HepG2 (cell line): ENCODE measurements around the gene NCOA4. TPM values are rescaled to one million over a fixed set of nuclear protein-coding genes. Genes with fewer than 3 reads are reported as not detected.

Source experiments
- ATRX ChIP-seq: sonication (generic); formaldehyde crosslinking; IDR thresholded peaks from 2 replicates; pipeline ENCODE4 v1.4.0; 2020; ENCODE audit warnings: missing genetic modification reagents, borderline replicate concordance
- HNRNPUL1 ChIP-seq: fragments of 200-400 bp; formaldehyde crosslinking; IDR thresholded peaks from 2 replicates; pipeline ENCODE4 v1.6.1; 2017; ENCODE audit warnings: low read depth, mild to moderate bottlenecking, low read length, moderate library complexity
- MIXL1 ChIP-seq: IDR thresholded peaks from 2 replicates; pipeline ENCODE4 v1.6.1; 2016
- MLXIP ChIP-seq: sonication (generic); formaldehyde crosslinking; IDR thresholded peaks from 2 replicates; pipeline ENCODE4 v1.9.0; 2021; ENCODE audit warnings: missing genetic modification reagents, borderline replicate concordance
- PRMT3 ChIP-seq: sonication (generic); formaldehyde crosslinking; IDR thresholded peaks from 2 replicates; pipeline ENCODE4 v1.8.1; 2022; ENCODE audit warnings: low read depth, mild to moderate bottlenecking, moderate library complexity, missing genetic modification reagents, borderline replicate concordance
- TBX3 ChIP-seq: fragments of 450-650 bp; IDR thresholded peaks from 2 replicates; pipeline ENCODE4 v1.6.1; 2017; ENCODE audit warnings: antibody characterized with exemption, mild to moderate bottlenecking, inconsistent platforms, borderline replicate concordance
- TFE3 ChIP-seq: IDR thresholded peaks from 2 replicates; pipeline ENCODE4 v1.6.1; 2016
- THAP7 ChIP-seq: sonication (generic); formaldehyde crosslinking; IDR thresholded peaks from 2 replicates; pipeline ENCODE4 v1.8.1; 2023; ENCODE audit warnings: mild to moderate bottlenecking, missing genetic modification reagents
- ZFY ChIP-seq: sonication (generic); formaldehyde crosslinking; IDR thresholded peaks from 2 replicates; pipeline ENCODE4 v1.4.0; 2020; ENCODE audit warnings: missing genetic modification reagents
- ZMYM2 ChIP-seq: sonication (generic); formaldehyde crosslinking; IDR thresholded peaks from 2 replicates; pipeline ENCODE4 v1.8.0; 2022; ENCODE audit warnings: mild to moderate bottlenecking, missing genetic modification reagents
- ZNF17 ChIP-seq: sonication (generic); formaldehyde crosslinking; IDR thresholded peaks from 2 replicates; pipeline ENCODE4 v1.5.0; 2020; ENCODE audit warnings: mild to moderate bottlenecking, missing genetic modification reagents
- ZNF20 ChIP-seq: sonication (generic); formaldehyde crosslinking; IDR thresholded peaks from 2 replicates; pipeline ENCODE4 v1.4.0; 2020; ENCODE audit warnings: mild to moderate bottlenecking, moderate library complexity, missing genetic modification reagents
- ZNF510 ChIP-seq: sonication (generic); formaldehyde crosslinking; IDR thresholded peaks from 2 replicates; pipeline ENCODE4 v1.4.0; 2020; ENCODE audit warnings: low read depth, mild to moderate bottlenecking, missing genetic modification reagents
- ZNF605 ChIP-seq: sonication (generic); formaldehyde crosslinking; IDR thresholded peaks from 2 replicates; pipeline ENCODE4 v1.8.0; 2022; ENCODE audit warnings: mild to moderate bottlenecking, missing genetic modification reagents
- ZNF709 ChIP-seq: sonication (generic); formaldehyde crosslinking; IDR thresholded peaks from 2 replicates; pipeline ENCODE4 v1.5.0; 2020; ENCODE audit warnings: mild to moderate bottlenecking, missing genetic modification reagents
- ZNF83 ChIP-seq: sonication (generic); formaldehyde crosslinking; IDR thresholded peaks from 2 replicates; pipeline ENCODE4 v1.4.0; 2020; ENCODE audit warnings: missing genetic modification reagents, mild to moderate bottlenecking, borderline replicate concordance
- ZUFSP ChIP-seq: sonication (generic); formaldehyde crosslinking; IDR thresholded peaks from 2 replicates; pipeline ENCODE4 v1.9.0; 2021; ENCODE audit warnings: missing genetic modification reagents, mild to moderate bottlenecking, borderline replicate concordance
- polyA plus RNA-seq, 8 experiments: library from polyadenylated mRNA; depleted of rRNA in 3 of 8; stranded (reverse) in 7 of 8; unstranded in 1 of 8; fragments of >200 nt; fragmentation: Illumina TruSeq in 4 of 8; extraction: Trizol in 4 of 8; gene quantifications; 2 replicates each; pipeline versions ENCODE4 v1.2.1 to v1.2.3, GENCODE V29; 2011 to 2016; ENCODE audit warnings: low read depth in 4 of 8, missing spikeins in 1 of 8, mixed read lengths in 1 of 8; ENCODE audit not compliant: insufficient read depth in 1 of 8
- total RNA-seq, 5 experiments: library from RNA; depleted of rRNA; stranded (reverse); fragments of >200 nt; fragmentation: Illumina TruSeq; extraction: Trizol; gene quantifications; 2 replicates each; pipeline ENCODE4 v1.2.3, GENCODE V29; 2016; ENCODE audit warnings: low read depth in 1 of 5
- TF ChIP-seq, protein P1 (sequence below): sonication (generic); formaldehyde crosslinking; IDR thresholded peaks from 2 replicates; pipeline ENCODE4 v1.4.0; 2020; ENCODE audit warnings: mild to moderate bottlenecking, missing genetic modification reagents
- TF ChIP-seq, protein P2 (sequence below): sonication (generic); formaldehyde crosslinking; IDR thresholded peaks from 2 replicates; pipeline ENCODE4 v1.8.0; 2022; ENCODE audit warnings: missing genetic modification reagents, mild to moderate bottlenecking, borderline replicate concordance
- TF ChIP-seq, protein P3 (sequence below): sonication (generic); formaldehyde crosslinking; IDR thresholded peaks from 2 replicates; pipeline ENCODE4 v1.4.0; 2020; ENCODE audit warnings: mild to moderate bottlenecking, missing genetic modification reagents

NCOA4 gene
- total and polyA plus RNA-seq, 2 of the 13 experiments (the other 11 are each of a cell fraction or from before 2014, with no cell fraction given), result 306 to 400 TPM

DNA sequence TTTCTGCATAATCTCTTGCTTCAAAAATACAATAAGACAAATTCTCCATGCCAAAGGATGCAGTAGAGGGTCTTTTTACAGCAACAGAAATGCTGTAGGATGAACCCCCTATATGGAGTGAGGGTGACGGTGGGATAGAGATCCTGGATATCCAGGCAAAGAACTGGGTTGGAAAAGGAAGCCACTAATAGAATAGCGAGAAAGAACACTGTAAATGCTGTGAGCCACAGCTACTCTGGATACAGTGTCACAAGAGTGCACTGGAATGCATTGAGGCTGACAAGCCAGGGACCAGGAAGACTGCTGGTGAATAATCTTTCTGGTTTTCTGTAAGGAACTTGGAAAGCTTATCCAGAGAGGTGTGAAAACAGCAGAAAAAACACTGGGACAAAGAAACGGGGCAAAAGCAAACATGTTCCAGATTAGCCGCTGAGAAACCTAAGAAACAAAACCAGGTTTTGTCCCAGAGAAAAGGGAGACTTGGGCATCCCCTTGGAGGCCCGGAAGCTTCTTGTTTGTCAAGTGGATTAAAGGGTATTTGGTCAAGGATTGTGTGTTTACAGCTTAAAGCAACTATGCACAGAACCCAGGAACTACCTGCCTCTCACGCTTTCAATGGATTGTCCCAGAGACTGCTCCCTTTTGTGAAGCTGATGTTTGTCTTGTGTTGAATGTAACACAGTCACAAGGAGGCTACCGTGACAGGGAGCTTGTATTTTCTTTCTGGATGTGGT, 21.8 kb upstream of the NCOA4 start (continued):
- TF ChIP-seq MLXIP (CRISPR knock-in tag) (no peak), ZNF20 (CRISPR knock-in tag) (no peak; the same call in 1 of the 2 replicates), HNRNPUL1 (no peak), ZNF510 (CRISPR knock-in tag) (peak; percentile 82; the same call in 1 of the 2 replicates), ZNF605 (peak; percentile 91), ZNF17 (no peak), PRMT3 (CRISPR knock-in tag) (no peak), ZFY (CRISPR knock-in tag) (no peak), ZMYM2 (CRISPR knock-in tag) (peak; percentile 73; the same call in 1 of the 2 replicates), ATRX (CRISPR knock-in tag) (no peak), ZUFSP (CRISPR knock-in tag) (no peak), ZNF83 (CRISPR knock-in tag) (no peak), TBX3 (peak; percentile 82; the same call in 1 of the 2 replicates), MIXL1 (CRISPR knock-in tag) (peak; percentile 88), ZNF709 (CRISPR knock-in tag) (peak; percentile 72; the same call in 1 of the 2 replicates), THAP7 (CRISPR knock-in tag) (peak; percentile 9; the same call in 1 of the 2 replicates), TFE3 (CRISPR knock-in tag) (peak; percentile 71)
- TF ChIP-seq, protein P1, sequence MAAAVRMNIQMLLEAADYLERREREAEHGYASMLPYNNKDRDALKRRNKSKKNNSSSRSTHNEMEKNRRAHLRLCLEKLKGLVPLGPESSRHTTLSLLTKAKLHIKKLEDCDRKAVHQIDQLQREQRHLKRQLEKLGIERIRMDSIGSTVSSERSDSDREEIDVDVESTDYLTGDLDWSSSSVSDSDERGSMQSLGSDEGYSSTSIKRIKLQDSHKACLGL (CRISPR knock-in tag), result no peak
- TF ChIP-seq, protein P2, sequence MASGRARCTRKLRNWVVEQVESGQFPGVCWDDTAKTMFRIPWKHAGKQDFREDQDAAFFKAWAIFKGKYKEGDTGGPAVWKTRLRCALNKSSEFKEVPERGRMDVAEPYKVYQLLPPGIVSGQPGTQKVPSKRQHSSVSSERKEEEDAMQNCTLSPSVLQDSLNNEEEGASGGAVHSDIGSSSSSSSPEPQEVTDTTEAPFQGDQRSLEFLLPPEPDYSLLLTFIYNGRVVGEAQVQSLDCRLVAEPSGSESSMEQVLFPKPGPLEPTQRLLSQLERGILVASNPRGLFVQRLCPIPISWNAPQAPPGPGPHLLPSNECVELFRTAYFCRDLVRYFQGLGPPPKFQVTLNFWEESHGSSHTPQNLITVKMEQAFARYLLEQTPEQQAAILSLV (CRISPR knock-in tag), result 0 out of 2 replicates have a peak, but pooled peaks have one; percentile 43
- TF ChIP-seq, protein P3, sequence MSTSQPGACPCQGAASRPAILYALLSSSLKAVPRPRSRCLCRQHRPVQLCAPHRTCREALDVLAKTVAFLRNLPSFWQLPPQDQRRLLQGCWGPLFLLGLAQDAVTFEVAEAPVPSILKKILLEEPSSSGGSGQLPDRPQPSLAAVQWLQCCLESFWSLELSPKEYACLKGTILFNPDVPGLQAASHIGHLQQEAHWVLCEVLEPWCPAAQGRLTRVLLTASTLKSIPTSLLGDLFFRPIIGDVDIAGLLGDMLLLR (CRISPR knock-in tag), result no peak
